HG02970 (cell line): Measurements from ENCODE around the gene DNPEP.

ENCODE experiments used
- ATAC-seq: cut with Tn5 transposase; IDR thresholded peaks from one replicate; pipeline ENCODE4 v1.9.1; 2021; ENCODE audit warnings: mild to moderate bottlenecking, moderate library complexity, moderate number of reproducible peaks; ENCODE audit not compliant: unreplicated experiment, low FRiP score

The DNPEP gene

GRCh38 chr2:219387306-219388120 lies at the start of gene DNPEP:
Gene DNPEP, minus strand, starts transcription at chr2:219387912. Its CDS starts 118 bp downstream, at chr2:219387794.
- ATAC-seq, result peak; percentile 52

- ATAC-seq, result no peak
Observed at GRCh38 chr2:219437141-219437540, 49.4 kb upstream of the DNPEP start.

- ATAC-seq, result no peak
Observed at GRCh38 chr2:219436491-219436890, 48.8 kb upstream of the DNPEP start.

- ATAC-seq, result no peak
Observed at GRCh38 chr2:219435701-219436100, 48.0 kb upstream of the DNPEP start.

GRCh38 chr2:219434718-219435525 lies 47.2 kb upstream of the DNPEP start, which contains the start of gene SPEG:
Gene SPEG, plus strand, starts transcription at chr2:219434843. Its CDS starts 135 bp downstream, at chr2:219434978.
- ATAC-seq, result no peak

- ATAC-seq, result no peak
Observed at GRCh38 chr2:219434468-219434717, 46.7 kb upstream of the DNPEP start.

GRCh38 chr2:219433666-219434467 lies 46.2 kb upstream of the DNPEP start:
- ATAC-seq, result no peak

GRCh38 chr2:219430633-219431615 lies 43.2 kb upstream of the DNPEP start:
- ATAC-seq, result no peak

GRCh38 chr2:219429958-219430606 lies 42.4 kb upstream of the DNPEP start:
- ATAC-seq, result no peak

- no peak for ATAC-seq
Observed at GRCh38 chr2:219428469-219428868, 40.8 kb upstream of the DNPEP start.

GRCh38 chr2:219426534-219427136 lies 38.9 kb upstream of the DNPEP start:
- ATAC-seq, result no peak

- no peak for ATAC-seq
Observed at GRCh38 chr2:219426068-219426443, 38.3 kb upstream of the DNPEP start.

- no peak for ATAC-seq
Observed at GRCh38 chr2:219425238-219426067, 37.7 kb upstream of the DNPEP start.

GRCh38 chr2:219423652-219424377 lies 36.1 kb upstream of the DNPEP start:
- no peak for ATAC-seq

GRCh38 chr2:219422952-219423534 lies 35.3 kb upstream of the DNPEP start:
- ATAC-seq, result no peak

- ATAC-seq, result no peak
Observed at GRCh38 chr2:219421323-219421722, 33.6 kb upstream of the DNPEP start.

- ATAC-seq, result no peak
Observed at GRCh38 chr2:219420687-219421086, 33.0 kb upstream of the DNPEP start.
